ENCODE data around the gene KATNA1. TPM values are rescaled to one million over a fixed set of nuclear protein-coding genes. Genes with fewer than 3 reads are reported as not detected.

The KATNA1 gene
- total RNA-seq, 2 experiments from 2014 or later, result 20.6 to 20.7 TPM

DNA sequence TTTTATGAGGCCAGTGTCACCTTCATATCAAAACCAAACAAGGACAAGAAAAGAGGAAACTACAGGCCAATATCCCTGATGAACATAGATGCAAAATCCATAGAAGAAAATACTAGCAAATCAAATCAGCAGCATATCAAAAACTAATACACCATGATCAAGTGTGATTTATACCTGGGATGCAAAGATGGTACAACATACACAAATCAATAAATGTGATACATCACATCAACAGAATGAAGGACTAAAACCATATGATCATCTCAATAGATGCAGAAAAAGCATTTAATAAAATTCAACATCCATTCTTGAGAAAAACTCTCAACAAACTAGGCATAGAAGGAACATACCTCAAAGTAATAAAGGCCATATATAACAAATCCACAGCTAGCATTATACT is 90.5 kb downstream of the KATNA1 start:
- CTCF ChIA-PET, result no interaction called here
- POLR2A ChIA-PET, result interaction anchor here (0.6 kb wide), 1 partner anchor 44 kb away, joined by 11 read pairs; no protein-coding TSS in a partner anchor

DNA sequence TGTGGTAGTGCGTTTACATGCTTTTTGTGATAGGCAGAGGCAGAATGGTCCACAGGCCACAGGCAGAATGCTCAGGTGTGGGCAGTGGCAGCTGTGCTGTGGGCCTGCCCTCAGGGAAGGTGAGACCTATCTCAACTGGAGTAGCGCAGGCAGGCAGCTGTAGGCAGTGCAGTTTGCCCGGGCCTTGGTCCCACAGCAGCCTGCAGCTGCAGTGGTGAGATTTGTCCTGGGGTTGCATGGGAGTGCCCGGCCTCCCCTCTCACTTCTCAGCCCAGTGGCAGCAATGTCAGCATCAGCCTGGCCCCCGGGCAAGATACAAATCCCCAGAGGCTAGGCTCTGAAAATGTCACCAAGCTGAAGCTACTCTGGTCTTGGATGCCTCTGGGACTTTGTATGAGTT is 96.6 kb downstream of the KATNA1 start:
- ChIA-PET CTCF (interaction anchor here (0.9 kb wide), 1 partner anchor 9 kb away, joined by 3 read pairs; no protein-coding TSS in a partner anchor), POLR2A (no interaction called here)

GRCh38 chr6:149545754-149546471 is 102.6 kb downstream of the KATNA1 start, which contains the start of gene PPIL4:
PPIL4 (minus strand) TSS chr6:149546043; CDS start chr6:149546005, 38 bp downstream.
- ChIA-PET POLR2A (interaction anchor here (0.5 to 1.4 kb wide), 4 partner anchors 10 to 913 kb away, joined by 3 to 5 read pairs (median 4); partner anchors contain the start of genes GINM1 and LATS1), CTCF (interaction anchor here (1.3 to 2.0 kb wide), 7 partner anchors 13 to 172 kb away, joined by 3 to 9 read pairs (median 4); partner anchors contain the start of genes GINM1 and LATS1)

GRCh38 chr6:149545258-149545753 is 103.2 kb downstream of the KATNA1 start:
- CTCF ChIA-PET, result interaction anchor here (1.0 to 2.0 kb wide), 8 partner anchors 15 to 173 kb away, joined by 3 to 9 read pairs (median 4); partner anchors contain the start of genes GINM1 and LATS1

More at GRCh38 chr6:149545258-149545753, 103.2 kb downstream of the KATNA1 start:
- POLR2A ChIA-PET, result interaction anchor here (0.5 to 1.4 kb wide), 6 partner anchors 9 to 912 kb away, joined by 3 to 5 read pairs (median 3); partner anchors contain the start of genes GINM1, KATNA1 and LATS1

Other genes with a start within 250 kb of the KATNA1 start
- gene SUMO4, start 248.5 kb downstream of the KATNA1 start, total RNA-seq, result 1 to 10 TPM; 3.0 to 3.2 TPM
- gene ZC3H12D, start 163.7 kb downstream of the KATNA1 start, total RNA-seq, result 10 to 100 TPM; 85.1 to 89.8 TPM
- 10 to 100 TPM; 30.6 to 30.8 TPM for gene PPIL4, start 102.7 kb downstream of the KATNA1 start, total RNA-seq
- gene GINM1, start 82.3 kb downstream of the KATNA1 start, total RNA-seq, result 10 to 100 TPM; 17.5 to 19.8 TPM
- gene LATS1, start 69.4 kb upstream of the KATNA1 start, total RNA-seq, result 10 to 100 TPM; 23.9 to 26.1 TPM
- 10 to 100 TPM; 87.4 to 89.3 TPM for gene NUP43, start 97.8 kb upstream of the KATNA1 start, total RNA-seq
- gene PCMT1, start 101.0 kb upstream of the KATNA1 start, total RNA-seq, result 10 to 100 TPM; 96.2 to 96.7 TPM
- gene LRP11, start 215.6 kb upstream of the KATNA1 start, total RNA-seq, result 1 to 10 TPM; 4.1 to 4.8 TPM
- gene RAET1E, start 249.4 kb upstream of the KATNA1 start, total RNA-seq, result not detected